NCI-H1436 treated with DMSO at 0.1 percent for 48 hours (cell line): ENCODE data around the gene EGLN2.
"Not testable (repeated sequence)": the region's sequence is repeated elsewhere in the genome, so short reads cannot be mapped to it uniquely, and the experiment has no call there.

Experiments
- DNase-seq: peaks from one replicate; lab custom pipeline; 2025; lab: John Stamatoyannopoulos, UW

EGLN2 gene

DNA sequence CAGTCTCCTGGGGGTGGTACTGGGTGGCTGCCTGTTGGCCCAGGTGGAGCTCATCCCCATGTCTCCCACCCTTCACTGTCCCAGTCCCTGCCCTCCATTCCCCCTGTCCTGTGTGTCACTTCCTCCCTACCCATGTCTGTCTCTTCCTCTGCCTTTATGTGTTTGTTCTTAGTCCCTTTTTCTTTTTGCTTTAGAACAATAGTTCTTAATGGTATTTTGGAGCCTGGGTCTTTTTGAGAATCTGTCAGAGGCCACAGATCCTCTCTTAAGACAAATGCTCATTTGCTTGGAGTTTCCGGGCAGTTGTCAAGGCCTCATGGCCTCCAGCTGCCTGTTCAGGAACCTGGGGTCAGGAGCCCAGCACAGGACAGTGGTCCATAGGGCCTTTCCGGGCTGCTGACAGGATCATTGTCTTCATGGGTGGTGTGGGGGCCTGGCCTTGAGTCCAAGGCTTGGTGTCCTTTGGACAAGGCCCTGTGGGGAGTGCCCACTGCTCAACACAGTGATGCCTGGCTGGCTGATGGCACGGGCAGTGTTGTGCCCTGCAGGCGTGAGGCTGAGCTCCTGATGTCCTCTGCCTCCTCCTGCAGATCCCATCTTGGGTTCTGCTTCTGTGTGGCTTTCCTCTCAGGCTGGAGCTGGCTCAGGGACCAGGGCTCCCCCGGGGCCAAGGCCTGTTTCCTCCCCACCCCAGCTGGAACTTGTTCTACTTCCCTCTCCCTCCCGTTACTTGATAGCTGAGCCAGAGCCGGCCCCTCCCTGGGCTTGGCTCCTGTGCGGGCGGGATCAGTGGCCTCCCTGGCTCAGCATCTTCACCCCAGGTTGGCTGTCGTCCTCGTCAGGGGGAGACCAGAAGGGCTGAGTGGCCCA lies 3.5 kb downstream of the EGLN2 start:
- no peak for DNase-seq

DNA sequence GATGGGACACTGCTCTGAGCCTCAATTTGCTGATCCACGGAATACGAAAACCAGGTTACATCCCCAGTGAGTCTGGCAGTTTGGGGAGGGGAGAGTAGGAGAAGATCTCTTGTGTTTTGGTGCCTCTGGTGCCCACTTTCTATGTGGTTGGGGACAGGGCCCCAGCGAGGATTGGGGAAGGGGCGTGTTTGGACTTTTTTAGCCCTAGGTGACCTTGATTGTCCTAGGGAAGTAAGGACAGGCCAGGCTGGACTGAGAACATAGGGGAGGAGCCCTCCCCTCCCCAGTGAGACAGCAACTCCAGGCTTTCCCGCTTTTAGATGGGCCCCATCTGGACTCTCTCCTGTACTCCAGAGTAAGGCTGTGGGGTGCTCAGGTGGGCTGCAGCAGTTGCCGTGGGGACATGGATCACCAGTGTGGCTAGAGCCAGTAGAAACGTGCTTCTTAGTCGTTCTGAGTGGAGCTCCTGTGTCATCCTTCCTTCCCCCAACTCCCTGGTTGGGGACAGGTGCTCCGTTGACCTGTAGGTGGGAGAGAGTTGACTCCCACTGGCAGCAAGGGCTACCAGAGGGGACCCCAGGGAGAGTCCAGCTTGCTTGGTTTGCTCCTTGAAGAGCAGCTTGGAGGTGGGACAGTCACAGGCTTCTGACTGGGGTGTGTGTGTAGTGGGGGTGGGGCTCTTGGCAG lies 4.3 kb downstream of the EGLN2 start:
- no peak for DNase-seq

DNA sequence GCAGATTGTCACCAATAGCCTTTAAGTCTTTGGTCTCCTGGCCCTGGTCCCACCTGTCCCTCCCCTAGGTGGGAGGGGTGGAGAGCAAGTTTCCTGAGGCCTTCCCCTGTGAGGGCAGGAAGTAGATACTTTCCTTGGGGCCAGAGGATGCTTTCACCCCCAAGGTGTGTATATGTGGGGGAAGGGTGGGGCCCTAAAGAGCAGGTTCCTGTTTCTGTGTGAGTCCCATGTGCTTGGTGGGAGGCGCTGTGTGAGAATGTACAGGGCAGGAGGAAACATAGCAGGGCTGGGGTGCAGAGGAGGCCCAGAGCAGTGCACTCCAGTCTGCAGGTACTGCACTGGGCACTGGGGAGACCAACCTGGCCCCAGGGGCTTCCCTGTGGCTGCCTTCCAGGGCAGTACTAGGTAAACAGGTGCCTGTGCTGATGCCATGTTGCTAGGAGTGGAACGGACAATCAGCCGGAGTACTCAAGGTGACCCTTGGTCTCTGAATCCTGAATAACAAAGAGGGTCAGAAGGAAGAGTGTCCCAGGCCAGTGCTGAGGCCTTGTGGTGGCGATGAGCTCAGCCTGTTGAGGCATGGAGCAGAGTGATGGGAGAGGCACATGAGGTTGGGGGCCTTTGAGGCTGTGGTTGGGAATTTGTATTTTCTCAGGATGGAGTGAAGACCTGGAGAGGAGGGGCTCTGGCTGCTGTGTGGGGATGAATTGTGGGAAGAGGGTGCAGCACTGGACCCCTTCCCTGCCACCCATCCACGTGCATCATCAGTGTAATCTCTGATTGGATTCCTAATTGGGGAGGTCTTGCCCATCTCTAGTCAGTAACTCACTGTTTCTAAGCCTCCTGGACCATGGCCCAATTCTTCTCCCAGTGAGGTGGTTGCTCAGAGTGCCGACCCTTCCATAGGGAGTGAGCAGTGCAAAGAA lies 5.1 kb downstream of the EGLN2 start:
- no peak for DNase-seq

DNA sequence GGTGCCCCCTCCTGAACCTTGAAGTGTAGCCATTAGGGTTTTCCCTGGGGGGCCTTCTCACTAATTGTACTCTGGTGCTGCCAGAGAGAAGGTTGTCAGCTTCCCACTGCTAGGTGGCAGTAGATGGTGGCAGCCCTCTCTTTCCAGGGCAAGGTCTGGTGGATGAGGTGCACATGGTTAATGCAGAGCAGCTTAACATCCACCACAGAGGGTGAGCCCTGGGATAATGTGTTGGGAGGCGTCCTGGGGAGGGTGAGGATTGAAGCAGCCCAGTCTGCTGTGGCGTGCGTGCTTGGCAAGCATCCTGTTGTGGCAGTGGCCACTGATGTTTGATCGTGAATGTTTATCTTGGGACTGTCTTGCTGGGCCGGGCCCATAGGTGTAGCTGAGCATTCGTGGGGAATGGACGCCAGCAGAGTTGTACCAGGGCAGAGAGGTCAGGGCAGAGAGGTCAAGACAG lies 5.8 kb downstream of the EGLN2 start:
- DNase-seq = no peak

DNA sequence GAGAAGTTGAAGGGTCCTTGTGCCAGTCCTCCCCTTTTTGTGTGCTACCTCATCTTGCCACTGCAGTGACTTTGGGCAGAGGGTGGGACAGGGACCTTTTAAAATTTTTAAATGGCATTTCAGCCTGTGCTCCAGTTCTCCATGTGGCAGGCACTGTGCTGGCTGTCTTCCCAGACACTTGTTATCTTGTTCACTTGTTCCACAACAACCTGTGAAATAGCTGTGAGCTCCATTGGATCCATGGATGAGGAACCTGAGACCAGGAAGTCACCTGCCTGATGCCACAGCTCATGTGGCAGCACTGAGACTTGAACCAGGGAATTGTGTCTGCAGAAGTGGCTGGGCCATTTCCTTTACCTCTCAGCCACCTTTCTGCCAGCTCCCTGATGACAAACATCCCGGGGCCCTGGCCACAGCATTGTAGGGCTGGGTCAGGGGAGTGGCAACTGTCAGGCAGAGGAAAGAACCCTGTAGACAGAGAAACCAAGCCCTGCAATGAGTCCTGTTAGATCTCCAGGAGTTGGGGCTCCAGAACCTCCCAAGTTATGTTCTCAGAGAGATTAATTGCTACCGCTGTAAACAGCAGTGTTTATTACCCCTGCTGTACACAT lies 6.4 kb downstream of the EGLN2 start:
- no peak for DNase-seq

DNA sequence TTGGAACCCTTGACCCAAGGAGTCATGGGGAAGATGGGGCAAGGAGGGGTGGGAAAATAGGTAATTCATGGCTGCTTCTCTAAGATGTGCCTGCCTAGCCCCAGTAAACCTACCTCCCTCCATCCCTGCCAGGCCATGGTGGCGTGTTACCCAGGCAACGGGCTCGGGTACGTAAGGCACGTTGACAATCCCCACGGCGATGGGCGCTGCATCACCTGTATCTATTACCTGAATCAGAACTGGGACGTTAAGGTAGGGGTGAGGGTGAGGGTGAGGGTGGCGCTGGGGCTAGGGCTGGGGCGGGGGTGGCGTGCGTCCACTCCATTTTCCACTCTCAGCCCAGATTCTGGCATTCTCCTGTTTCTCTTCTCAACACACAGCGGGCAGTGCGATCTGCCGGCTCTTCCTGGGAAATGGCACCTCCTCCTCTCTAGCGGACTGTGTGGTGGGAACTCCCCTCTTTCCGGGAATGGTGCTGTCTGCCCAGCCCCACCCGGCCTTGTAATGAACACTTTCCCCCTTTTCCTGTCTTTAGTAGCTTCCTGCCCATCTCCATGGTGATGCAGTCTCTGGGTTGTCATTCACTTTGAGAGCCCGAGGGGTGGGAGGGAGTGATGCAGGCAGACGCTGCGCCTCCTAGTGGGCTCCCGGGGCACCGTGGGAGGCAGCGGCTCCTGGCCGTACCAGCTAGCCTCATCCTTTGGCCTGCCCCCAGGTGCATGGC lies 7.6 kb downstream of the EGLN2 start:
- no peak for DNase-seq

DNA sequence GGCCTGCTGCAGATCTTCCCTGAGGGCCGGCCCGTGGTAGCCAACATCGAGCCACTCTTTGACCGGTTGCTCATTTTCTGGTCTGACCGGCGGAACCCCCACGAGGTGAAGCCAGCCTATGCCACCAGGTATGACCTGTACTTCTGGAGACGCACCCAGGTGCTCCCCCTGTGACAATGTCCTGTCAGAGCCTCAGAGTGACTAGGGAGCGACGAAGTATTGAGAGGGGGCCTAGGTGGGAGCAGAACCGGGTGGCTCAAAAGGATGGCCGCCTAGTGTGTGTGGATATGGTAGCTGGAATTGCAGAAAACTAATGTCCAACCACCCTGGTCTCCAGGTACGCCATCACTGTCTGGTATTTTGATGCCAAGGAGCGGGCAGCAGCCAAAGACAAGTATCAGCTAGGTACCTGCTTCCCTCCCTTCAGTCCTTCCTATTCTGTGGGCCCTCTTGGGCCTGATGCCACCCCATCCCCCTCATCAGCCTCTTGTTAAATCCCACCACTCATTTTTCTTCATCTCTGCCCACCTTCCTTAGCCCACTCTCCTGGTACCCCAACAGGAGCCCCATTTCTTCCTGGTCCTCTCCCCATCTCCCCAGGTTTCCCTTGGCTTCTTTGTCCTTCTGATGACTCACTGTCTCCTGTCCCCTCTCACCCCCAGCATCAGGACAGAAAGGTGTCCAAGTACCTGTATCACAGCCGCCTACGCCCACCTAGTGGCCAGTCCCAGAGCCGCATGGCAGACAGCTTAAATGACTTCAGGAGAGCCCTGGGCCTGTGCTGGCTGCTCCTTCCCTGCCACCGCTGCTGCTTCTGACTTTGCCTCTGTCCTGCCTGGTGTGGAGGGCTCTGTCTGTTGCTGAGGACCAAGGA lies 8.4 kb downstream of the EGLN2 start:
- DNase-seq = no peak

DNA sequence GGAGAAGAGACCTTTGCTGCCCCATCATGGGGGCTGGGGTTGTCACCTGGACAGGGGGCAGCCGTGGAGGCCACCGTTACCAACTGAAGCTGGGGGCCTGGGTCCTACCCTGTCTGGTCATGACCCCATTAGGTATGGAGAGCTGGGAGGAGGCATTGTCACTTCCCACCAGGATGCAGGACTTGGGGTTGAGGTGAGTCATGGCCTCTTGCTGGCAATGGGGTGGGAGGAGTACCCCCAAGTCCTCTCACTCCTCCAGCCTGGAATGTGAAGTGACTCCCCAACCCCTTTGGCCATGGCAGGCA lies 9.0 kb downstream of the EGLN2 start:
- no peak for DNase-seq

DNA sequence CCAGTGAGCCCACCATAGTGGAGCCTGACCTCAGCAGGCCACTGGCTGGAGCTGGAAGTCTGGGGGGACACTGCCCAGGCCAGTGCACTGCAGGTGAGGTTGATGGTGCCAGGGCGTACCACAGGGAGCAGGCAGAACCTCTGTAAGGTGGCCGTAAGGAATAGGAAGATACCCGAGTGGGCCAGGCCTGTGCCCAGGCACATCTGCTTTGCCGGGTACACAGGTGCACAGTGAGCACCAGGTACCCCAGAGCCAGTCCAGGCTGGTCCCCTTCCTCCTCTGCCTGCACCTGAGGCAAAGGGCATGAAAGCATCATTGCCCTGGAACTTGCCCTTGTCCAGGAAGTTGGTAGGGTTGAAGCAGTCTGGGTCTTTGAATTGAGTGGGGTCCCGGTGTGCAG lies 9.5 kb downstream of the EGLN2 start:
- DNase-seq = no peak

DNA sequence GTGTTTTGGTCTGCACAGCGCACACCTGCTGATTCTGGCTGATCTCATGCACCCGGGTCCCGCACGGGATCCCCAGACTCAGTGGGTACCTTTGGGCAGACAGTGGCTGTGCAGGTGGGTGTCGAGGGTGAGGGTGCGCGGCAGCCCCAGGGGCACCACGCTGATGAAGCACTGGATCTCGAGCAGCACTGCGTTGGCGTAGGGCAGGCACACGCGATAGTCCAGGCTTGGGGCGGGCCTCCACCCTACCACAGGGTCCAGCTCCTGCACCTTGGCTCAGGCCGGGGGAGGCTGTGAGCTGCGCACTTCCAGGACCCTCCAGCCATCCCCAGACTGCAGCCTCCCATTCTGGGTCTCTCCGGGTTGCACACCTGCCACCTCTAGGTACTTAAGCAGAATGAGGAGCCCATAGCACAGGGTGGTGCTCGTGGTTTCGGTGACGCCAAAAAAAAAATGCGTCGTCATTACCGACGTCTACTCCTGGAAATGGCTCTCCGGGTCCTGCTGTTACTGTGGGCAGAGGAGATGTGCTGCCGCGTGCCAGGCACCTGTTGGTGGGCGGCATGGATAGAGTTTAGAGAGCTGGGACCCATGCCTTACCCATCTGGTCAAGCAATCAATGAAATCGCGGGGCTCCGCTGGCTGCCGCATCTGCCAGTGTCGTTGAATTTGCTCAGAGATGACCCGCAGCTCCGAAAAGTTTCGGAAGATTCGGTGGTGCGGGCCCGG lies 10.5 kb downstream of the EGLN2 start:
- DNase-seq = no peak

DNA sequence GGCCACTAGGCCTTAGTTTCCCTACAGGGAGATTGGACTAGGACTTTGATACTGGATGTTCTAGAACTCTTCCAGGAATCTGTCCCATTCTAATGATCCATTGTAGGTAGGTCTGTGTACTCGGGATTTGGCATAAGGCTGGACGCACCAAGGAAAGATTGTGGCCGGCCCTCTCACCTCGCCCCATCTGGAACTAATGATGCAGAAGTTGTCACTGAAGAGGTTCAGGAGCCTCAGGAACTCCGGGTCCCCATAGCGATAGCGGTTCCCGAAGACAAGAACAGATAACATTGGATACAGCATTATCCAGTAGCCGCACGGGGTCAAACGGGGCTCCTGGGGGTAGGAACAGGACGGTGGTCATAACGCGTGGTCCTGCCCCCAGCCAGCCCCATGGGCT lies 11.2 kb downstream of the EGLN2 start:
- DNase-seq = no peak

DNA sequence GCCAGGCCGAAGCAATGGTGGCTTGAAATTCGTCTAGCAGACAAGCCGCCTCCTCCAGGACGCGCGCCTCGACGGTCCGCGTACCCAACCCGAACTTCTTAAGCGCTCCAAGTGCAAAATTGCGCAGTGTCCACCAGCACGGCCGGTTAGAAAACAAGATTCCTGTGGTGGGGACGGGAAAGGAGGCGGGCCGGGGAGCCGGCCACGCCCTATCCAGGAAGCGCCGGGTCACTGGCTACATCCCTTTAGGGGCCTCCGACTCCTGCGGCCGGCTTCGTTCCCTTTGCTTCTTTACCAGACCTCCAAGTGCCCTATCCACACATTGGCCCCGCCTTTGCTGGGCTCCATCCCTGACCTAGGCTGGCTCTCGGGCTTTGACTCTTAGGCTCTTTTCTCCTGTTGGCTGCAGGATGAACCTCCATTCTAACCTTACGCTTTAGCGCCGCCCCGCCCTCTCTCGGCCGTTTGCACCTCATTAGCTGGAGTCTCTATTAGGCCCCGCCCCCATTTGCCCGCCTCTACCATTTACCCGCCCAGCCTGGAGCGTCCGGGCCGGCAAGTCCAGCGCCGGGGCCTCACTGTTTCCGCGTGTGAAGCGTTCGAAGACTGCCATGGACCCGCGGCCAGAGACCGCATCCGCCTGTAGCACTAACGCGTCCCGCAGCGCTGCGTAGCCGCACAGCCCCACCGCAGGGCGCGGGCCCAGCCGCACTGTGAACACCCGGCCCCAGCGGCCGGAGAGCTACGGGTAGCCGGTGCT lies 11.8 kb downstream of the EGLN2 start:
- not testable (repeated sequence) for DNase-seq

DNA sequence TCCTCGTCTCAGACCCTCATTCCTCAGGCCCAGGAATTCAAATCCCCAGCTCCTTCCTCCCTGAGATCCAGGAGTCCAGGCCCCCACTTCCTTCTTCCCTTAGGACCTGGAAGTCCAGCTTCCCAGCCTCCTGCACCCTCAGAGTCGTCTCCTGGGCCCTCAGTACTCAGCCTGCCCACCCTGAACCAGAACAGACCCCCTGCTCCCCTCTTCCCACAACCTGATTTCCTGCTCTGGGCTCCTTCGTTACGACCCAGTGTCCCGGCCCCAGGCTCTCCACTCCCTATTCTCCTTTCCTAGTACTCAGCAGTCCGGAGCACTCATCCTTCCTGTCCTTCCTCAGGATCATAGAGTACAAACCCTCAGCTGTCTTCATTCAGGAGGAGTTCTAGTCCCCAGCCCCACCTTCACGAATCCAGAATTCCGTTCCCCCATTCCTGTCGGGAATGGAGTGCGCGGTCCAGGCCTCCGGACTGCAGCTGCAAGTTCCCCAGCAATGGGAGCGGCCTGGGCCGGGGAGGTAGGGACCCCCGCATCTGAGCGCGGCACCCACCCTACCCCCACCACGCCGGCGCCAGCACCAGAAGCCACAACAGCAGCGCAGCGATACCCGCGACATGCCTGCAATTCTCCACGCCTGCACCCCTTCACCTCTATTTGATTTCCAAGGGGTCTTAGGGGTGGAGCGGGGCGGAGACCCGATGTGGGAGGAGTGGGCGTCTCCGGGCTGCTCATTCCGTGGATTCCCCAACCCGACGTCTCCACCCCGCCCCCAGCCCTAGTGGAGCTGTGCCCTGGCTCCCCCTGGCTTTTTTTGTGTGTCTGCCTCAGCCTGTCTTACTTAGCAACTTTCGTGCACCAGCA lies 12.7 kb downstream of the EGLN2 start:
- no peak for DNase-seq

DNA sequence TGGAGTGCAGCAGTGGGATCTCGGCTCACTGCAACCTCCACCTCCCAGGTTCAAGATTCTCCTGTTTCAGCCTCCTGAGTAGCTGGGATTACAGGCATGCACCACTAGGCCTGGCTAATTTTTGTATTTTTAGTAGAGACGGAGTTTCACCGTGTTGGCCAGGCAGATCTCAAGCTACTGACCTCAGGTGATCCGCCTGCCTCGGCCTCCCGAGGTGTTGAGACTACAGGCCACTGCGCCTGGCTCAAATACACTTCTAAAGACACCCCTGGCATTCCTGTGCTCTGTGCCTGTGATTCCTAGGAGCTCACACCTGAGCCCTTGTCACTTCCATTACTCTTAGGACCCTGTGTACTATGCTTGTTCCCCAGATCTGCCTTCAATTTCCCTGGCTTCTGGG lies 13.6 kb downstream of the EGLN2 start:
- not testable (repeated sequence) for DNase-seq

DNA sequence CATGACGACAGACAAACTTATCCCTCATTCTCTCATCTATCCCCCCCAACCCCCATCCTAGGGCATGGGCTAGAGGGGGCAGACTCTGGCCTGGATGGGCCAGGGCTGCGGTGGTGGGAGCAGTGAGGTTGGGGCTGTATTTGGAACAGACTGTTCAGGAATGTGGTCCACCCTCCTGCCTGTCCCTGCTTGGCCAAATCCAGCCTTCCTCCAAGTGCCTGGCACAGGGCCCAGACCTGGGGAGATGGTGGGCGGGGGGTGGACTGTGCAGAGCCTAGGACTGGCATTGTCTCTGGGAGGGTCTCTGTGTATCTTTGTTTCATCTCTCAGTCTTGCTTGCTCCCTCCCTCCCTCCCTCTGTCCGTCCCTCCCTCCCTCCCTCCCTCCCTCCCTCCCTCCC lies 14.2 kb downstream of the EGLN2 start:
- DNase-seq = no peak

DNA sequence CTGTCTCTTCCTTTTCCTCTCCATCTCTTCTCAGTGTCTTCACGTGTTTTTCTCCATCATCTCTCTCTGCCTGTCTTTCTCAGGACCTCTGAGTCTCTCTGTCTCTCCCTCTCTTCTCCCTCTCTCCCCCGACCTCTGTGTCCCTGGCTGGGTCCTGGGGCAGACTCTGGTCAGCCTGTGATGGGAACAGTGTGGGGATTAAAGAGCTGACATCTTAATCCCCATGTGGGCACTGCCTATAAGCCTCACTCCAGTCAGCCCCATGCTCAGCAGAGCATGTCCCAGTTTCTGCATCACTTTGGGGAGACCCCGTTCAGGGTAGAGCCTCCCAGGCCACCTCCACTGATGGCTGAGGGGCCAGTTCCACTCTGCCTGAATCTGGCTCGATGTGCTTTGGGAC lies 16.2 kb downstream of the EGLN2 start:
- no peak for DNase-seq

DNA sequence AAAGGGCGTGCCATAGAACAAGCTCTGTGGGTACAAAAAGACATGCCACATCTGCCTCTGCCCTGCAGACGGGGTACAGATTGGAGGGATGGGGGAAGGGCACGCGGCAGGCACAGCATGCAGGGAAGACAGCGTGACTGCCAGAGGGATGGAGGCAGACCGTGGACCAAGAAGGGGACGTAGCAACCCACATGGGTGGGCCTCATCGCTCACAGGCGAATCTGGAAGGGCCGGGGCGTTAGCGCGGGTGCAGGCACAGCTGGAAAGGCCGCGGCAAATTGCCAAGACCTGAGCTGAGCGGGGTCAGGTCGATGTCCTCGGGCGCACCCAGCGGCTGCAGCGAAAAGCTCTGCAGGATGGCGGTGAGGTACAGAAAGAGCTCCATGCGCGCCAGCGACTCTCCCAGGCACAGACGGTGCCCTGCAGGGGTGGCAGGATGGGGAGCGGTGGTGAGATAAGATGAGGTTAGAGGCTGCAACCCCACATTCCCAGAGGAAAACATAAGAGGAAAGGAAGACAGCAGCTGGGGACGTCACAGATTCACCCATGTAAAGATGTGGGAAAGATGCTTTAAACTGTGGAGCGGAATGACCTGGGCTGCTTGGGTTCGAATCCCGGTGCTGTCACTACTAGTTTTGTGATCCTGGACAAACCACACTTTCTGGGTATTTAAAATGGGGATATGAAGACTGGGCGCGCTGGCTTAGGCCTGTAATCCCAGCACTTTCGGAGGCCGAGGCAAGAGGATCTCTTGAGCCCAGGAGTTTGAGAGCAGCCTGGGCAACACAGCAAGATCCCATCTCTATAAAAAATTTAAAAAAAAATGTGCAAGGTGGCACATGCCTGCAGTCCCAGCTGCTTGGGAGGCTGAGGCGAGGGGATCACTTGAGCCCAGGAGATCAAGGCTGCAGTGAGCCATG lies 19.7 kb downstream of the EGLN2 start:
- not testable (repeated sequence) for DNase-seq
